ENCODE measurements around the gene VGLL4. TPM values are rescaled to one million over a fixed set of nuclear protein-coding genes. Genes with fewer than 3 reads are reported as not detected.

VGLL4 gene
- total RNA-seq, 1 experiment from 2014 or later, result 26.9 TPM

DNA sequence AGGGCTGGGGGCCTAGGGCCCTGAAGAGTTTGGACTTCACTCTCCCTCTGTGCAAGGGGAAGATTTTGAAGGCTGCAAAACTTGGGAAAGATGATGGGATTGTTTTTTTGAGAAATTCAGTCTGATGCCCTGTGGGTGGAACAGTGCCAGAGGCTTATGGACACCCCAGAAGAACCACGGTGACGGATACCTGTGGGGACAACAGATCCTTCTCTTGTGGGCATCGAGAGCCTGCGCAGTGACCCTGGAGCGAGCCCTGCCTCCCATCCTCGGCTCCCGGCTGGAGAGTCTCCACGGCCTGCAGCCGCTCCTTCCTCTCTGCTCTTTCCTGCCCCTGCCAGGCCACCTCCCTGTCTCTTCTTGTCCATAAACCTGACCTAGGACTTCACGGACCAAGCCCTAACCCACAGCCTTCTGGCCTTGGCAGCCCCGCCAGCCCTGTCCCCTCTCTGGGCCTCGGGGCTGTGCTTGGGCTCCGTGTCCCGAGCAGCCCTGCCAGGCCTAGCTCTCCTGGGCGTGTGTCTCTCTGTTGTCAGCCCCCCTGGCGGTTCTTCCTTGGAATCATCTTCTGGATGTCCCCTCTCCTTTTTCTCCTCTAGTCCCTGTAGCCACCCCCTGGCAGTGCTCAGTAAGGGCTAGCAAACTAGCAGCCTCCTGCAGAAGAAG is 98.4 kb downstream of the VGLL4 start:
- H3K79me2 ChIP-seq (ENCODE audit: insufficient read depth, low read length), result no peaks in the 10 kb centered on the region
- intact Hi-C loops (cut with micrococcal nuclease), result no loop called here
- no peaks in the 10 kb centered on the region for H4K20me1 ChIP-seq (ENCODE audit: insufficient read depth)
- no peaks in the 10 kb centered on the region for H3K36me3 ChIP-seq (ENCODE audit: control insufficient read depth in 1 of 2, insufficient read depth in 2 of 2, low read length in 2 of 2)
- RAD21 ChIA-PET (ENCODE audit: low non-redundant PET in 1 of 2, low total read pairs in 2 of 2, uncharacterized antibody in 2 of 2, unreplicated experiment in 2 of 2), result interaction anchor here in 1 of 2 experiments (0.6 kb wide), 1 partner anchor 154 kb away, joined by 3 read pairs; no protein-coding TSS in a partner anchor
- no peak for TF ChIP-seq YY1 (IDR thresholded peaks at IDR 0.05; ENCODE audit: extremely low read depth, insufficient replicate concordance, low read depth, low read length)
- no peak for TF ChIP-seq SRF (IDR thresholded peaks at IDR 0.05; ENCODE audit: low read depth)
- no peak for TF ChIP-seq POLR2AphosphoS5 (IDR thresholded peaks at IDR 0.05; ENCODE audit: low read depth, low read length)
- TF ChIP-seq POLR2A (IDR thresholded peaks at IDR 0.05; ENCODE audit: borderline replicate concordance, extremely low read depth, insufficient read depth, insufficient read length), result no peak
- TF ChIP-seq, protein P1, sequence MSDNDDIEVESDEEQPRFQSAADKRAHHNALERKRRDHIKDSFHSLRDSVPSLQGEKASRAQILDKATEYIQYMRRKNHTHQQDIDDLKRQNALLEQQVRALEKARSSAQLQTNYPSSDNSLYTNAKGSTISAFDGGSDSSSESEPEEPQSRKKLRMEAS (IDR thresholded peaks at IDR 0.05), result no peak
- no peak for TF ChIP-seq ELF1 (IDR thresholded peaks at IDR 0.05; ENCODE audit: borderline replicate concordance, low read depth)
- no peak for TF ChIP-seq ZNF274 (IDR thresholded peaks at IDR 0.05; ENCODE audit: low read depth, low read length)
- TF ChIP-seq, protein P2, sequence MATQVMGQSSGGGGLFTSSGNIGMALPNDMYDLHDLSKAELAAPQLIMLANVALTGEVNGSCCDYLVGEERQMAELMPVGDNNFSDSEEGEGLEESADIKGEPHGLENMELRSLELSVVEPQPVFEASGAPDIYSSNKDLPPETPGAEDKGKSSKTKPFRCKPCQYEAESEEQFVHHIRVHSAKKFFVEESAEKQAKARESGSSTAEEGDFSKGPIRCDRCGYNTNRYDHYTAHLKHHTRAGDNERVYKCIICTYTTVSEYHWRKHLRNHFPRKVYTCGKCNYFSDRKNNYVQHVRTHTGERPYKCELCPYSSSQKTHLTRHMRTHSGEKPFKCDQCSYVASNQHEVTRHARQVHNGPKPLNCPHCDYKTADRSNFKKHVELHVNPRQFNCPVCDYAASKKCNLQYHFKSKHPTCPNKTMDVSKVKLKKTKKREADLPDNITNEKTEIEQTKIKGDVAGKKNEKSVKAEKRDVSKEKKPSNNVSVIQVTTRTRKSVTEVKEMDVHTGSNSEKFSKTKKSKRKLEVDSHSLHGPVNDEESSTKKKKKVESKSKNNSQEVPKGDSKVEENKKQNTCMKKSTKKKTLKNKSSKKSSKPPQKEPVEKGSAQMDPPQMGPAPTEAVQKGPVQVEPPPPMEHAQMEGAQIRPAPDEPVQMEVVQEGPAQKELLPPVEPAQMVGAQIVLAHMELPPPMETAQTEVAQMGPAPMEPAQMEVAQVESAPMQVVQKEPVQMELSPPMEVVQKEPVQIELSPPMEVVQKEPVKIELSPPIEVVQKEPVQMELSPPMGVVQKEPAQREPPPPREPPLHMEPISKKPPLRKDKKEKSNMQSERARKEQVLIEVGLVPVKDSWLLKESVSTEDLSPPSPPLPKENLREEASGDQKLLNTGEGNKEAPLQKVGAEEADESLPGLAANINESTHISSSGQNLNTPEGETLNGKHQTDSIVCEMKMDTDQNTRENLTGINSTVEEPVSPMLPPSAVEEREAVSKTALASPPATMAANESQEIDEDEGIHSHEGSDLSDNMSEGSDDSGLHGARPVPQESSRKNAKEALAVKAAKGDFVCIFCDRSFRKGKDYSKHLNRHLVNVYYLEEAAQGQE (IDR thresholded peaks at IDR 0.05; ENCODE audit: low read depth), result no peak
- TF ChIP-seq ZFX (IDR thresholded peaks at IDR 0.05), result no peak
- TF ChIP-seq, protein P3, sequence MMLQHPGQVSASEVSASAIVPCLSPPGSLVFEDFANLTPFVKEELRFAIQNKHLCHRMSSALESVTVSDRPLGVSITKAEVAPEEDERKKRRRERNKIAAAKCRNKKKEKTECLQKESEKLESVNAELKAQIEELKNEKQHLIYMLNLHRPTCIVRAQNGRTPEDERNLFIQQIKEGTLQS (IDR thresholded peaks at IDR 0.05), result no peak
- TF ChIP-seq SP1 (IDR thresholded peaks at IDR 0.05; ENCODE audit: low read depth), result no peak
- TF ChIP-seq, protein P4, sequence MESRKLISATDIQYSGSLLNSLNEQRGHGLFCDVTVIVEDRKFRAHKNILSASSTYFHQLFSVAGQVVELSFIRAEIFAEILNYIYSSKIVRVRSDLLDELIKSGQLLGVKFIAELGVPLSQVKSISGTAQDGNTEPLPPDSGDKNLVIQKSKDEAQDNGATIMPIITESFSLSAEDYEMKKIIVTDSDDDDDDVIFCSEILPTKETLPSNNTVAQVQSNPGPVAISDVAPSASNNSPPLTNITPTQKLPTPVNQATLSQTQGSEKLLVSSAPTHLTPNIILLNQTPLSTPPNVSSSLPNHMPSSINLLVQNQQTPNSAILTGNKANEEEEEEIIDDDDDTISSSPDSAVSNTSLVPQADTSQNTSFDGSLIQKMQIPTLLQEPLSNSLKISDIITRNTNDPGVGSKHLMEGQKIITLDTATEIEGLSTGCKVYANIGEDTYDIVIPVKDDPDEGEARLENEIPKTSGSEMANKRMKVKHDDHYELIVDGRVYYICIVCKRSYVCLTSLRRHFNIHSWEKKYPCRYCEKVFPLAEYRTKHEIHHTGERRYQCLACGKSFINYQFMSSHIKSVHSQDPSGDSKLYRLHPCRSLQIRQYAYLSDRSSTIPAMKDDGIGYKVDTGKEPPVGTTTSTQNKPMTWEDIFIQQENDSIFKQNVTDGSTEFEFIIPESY (IDR thresholded peaks at IDR 0.05; ENCODE audit: extremely low read depth, insufficient replicate concordance, low read length), result no peak
- H3K27ac ChIP-seq (ENCODE audit: low read depth, low read length), result no peak overlapping the region
- no peaks in the 10 kb centered on the region for H3K27me3 ChIP-seq (ENCODE audit: insufficient read depth, low read length)
- DNase-seq (ENCODE audit: low read depth, low spot score), result no peak
- H3K4me3 ChIP-seq (replicated peaks in 1 of 2; ENCODE audit: low read depth in 1 of 2, low read length in 2 of 2), result no peak overlapping the region
- CTCF ChIA-PET, result no interaction called here
- no peak overlapping the region for H3K9ac ChIP-seq (ENCODE audit: low read length)
- ATAC-seq, result no peak
- POLR2A ChIA-PET, result no interaction called here
- H3K9me2 ChIP-seq (ENCODE audit: insufficient read depth), result no peaks in the 10 kb centered on the region
- H3K4me2 ChIP-seq (ENCODE audit: low read length), result no peak overlapping the region
- no TSS peak for BruUV-seq (replicated peaks)
- no peak overlapping the region for H2AFZ ChIP-seq (ENCODE audit: low read depth, low read length, poor library complexity, severe bottlenecking)
- no peaks in the 10 kb centered on the region for H3K9me3 ChIP-seq (ENCODE audit: control insufficient read depth in 1 of 2, insufficient read depth in 1 of 2, low read depth in 1 of 2, low read length in 2 of 2)
- peaks cover 23 to 25% of the 10 kb centered on the region in 2 experiments for H3K4me1 ChIP-seq (ENCODE audit: control insufficient read depth in 1 of 2, insufficient read depth in 2 of 2, low read length in 2 of 2)
